SK-N-MC (cell line): ENCODE results near the gene CACNG8.
A peak's percentile ranks its signal among the peaks of the same experiment; 100 is the strongest.

Source experiments
- DNase-seq: peaks from one replicate; pipeline ENCODE4 v3.0.0-alpha.2; 2011; ENCODE audit warnings: low read depth, low spot score
- H3K27ac ChIP-seq: fragments of 200-600 bp; sonication (generic); 2 replicates; pipeline ENCODE4 v1.5.1; 2016; ENCODE audit warnings: mixed run types
- H3K36me3 ChIP-seq: fragments of 200-600 bp; sonication (generic); 2 replicates; pipeline ENCODE4 v1.6.1; 2017; ENCODE audit warnings: antibody characterized with exemption, low read length, mixed read lengths; ENCODE audit not compliant: insufficient read depth
- H3K4me3 ChIP-seq: fragments of 200-600 bp; sonication (generic); 2 replicates; pipeline ENCODE4 v1.5.1; 2016
- H3K9ac ChIP-seq: fragments of 200-600 bp; sonication (generic); 2 replicates; pipeline ENCODE4 v1.8.0; 2017; ENCODE audit warnings: mixed run types, mixed read lengths; ENCODE audit not compliant: insufficient read length
- H3K9me3 ChIP-seq: fragments of 200-600 bp; sonication (generic); 2 replicates; pipeline ENCODE4 v1.6.1; 2017; ENCODE audit warnings: low read depth, mild to moderate bottlenecking, antibody characterized with exemption, low read length, moderate library complexity, mixed read lengths
- EZH2 ChIP-seq: fragments of 200-600 bp; sonication (generic); IDR thresholded peaks from one replicate; pipeline ENCODE4 v1.6.1; 2017; ENCODE audit warnings: antibody characterized with exemption
- FOXP2 ChIP-seq: optimal IDR thresholded peaks from 2 replicates; pipeline ENCODE3; 2011; ENCODE audit warnings: mild to moderate bottlenecking, moderate library complexity; ENCODE audit not compliant: insufficient read depth; ENCODE audit errors: extremely low read length, control extremely low read depth
- POLR2AphosphoS5 ChIP-seq: IDR thresholded peaks from 2 replicates; pipeline ENCODE4 v1.6.1; 2012; ENCODE audit warnings: mild to moderate bottlenecking, low read depth, low read length, borderline replicate concordance

CACNG8 gene

GRCh38 chr19:53958168-53958571 lies 4.6 kb upstream of the CACNG8 start:
- H3K9ac ChIP-seq: no peak overlapping the region
- H3K4me3 ChIP-seq: no peak overlapping the region
- DNase-seq: no peak
- no peaks in the 10 kb centered on the region for H3K36me3 ChIP-seq
- H3K9me3 ChIP-seq: no peaks in the 10 kb centered on the region
- TF ChIP-seq FOXP2 (no peak), POLR2AphosphoS5 (no peak), EZH2 (no peak)
- no peak overlapping the region for H3K27ac ChIP-seq

- TF ChIP-seq POLR2AphosphoS5 (no peak), FOXP2 (no peak), EZH2 (no peak)
- no peaks in the 10 kb centered on the region for H3K36me3 ChIP-seq
- H3K9me3 ChIP-seq: no peaks in the 10 kb centered on the region
- no peak overlapping the region for H3K9ac ChIP-seq
- H3K4me3 ChIP-seq: peak overlapping the region; percentile 38; the same call in 1 of the 2 replicates
- DNase-seq: no peak
- H3K27ac ChIP-seq: no peak overlapping the region
Observed at GRCh38 chr19:53958823-53959757, 3.6 kb upstream of the CACNG8 start.

- H3K4me3 ChIP-seq: no peak overlapping the region
- no peak overlapping the region for H3K9ac ChIP-seq
- no peaks in the 10 kb centered on the region for H3K9me3 ChIP-seq
- H3K36me3 ChIP-seq: no peaks in the 10 kb centered on the region
- no peak overlapping the region for H3K27ac ChIP-seq
- TF ChIP-seq POLR2AphosphoS5 (no peak), FOXP2 (no peak), EZH2 (no peak)
- no peak for DNase-seq
Observed at GRCh38 chr19:53960187-53960586, 2.5 kb upstream of the CACNG8 start.

GRCh38 chr19:53960886-53961285 lies 1.9 kb upstream of the CACNG8 start:
- no peaks in the 10 kb centered on the region for H3K36me3 ChIP-seq
- H3K9ac ChIP-seq: no peak overlapping the region
- peak overlapping the region; percentile 65; the same call in 1 of the 2 replicates for H3K4me3 ChIP-seq
- no peaks in the 10 kb centered on the region for H3K9me3 ChIP-seq
- no peak for DNase-seq
- H3K27ac ChIP-seq: no peak overlapping the region
- no peak for TF ChIP-seq EZH2
- TF ChIP-seq POLR2AphosphoS5: no peak
- TF ChIP-seq FOXP2: no peak

- no peak for DNase-seq
- Histone ChIP-seq H3K4me3 (peak overlapping the region; percentile 65), H3K36me3 (no peaks in the 10 kb centered on the region), H3K27ac (no peak overlapping the region), H3K9ac (no peak overlapping the region), H3K9me3 (no peaks in the 10 kb centered on the region)
- TF ChIP-seq FOXP2: no peak
- TF ChIP-seq POLR2AphosphoS5: no peak
- TF ChIP-seq EZH2: no peak
Observed at GRCh38 chr19:53961523-53962356, 997 bp upstream of the CACNG8 start.

GRCh38 chr19:53965091-53965490 lies 2.4 kb downstream of the CACNG8 start:
- H3K9ac ChIP-seq: no peak overlapping the region
- no peak overlapping the region for H3K27ac ChIP-seq
- no peaks in the 10 kb centered on the region for H3K9me3 ChIP-seq
- H3K36me3 ChIP-seq: no peaks in the 10 kb centered on the region
- TF ChIP-seq POLR2AphosphoS5: no peak
- no peak for TF ChIP-seq EZH2
- TF ChIP-seq FOXP2: no peak
- no peak for DNase-seq
- no peak overlapping the region for H3K4me3 ChIP-seq

- Histone ChIP-seq H3K4me3 (no peak overlapping the region), H3K36me3 (no peaks in the 10 kb centered on the region), H3K9me3 (no peaks in the 10 kb centered on the region), H3K9ac (no peak overlapping the region), H3K27ac (no peak overlapping the region)
- DNase-seq: no peak
- TF ChIP-seq EZH2: no peak
- TF ChIP-seq POLR2AphosphoS5: no peak
Observed at GRCh38 chr19:53966931-53967330, 4.2 kb downstream of the CACNG8 start.

- no peaks in the 10 kb centered on the region for H3K9me3 ChIP-seq
- DNase-seq: no peak
- no peaks in the 10 kb centered on the region for H3K36me3 ChIP-seq
- no peak overlapping the region for H3K4me3 ChIP-seq
- H3K9ac ChIP-seq: no peak overlapping the region
- TF ChIP-seq POLR2AphosphoS5 (no peak), FOXP2 (no peak), EZH2 (no peak)
- H3K27ac ChIP-seq: no peak overlapping the region
Observed at GRCh38 chr19:53969366-53969765, 6.6 kb downstream of the CACNG8 start.
